Activated T-cell treated with anti-CD3 and anti-CD28 coated beads, Interleukin-2, amount 50 U/mL, for 1 hour (primary cell): ENCODE results near the gene ITGA1.

Experiments used
- DNase-seq: peaks from one replicate; pipeline ENCODE4 v3.0.0-alpha.2; 2020

ITGA1 gene

GRCh38 chr5:52773342-52773741 lies 14.4 kb upstream of the ITGA1 start:
- DNase-seq = no peak

DNA sequence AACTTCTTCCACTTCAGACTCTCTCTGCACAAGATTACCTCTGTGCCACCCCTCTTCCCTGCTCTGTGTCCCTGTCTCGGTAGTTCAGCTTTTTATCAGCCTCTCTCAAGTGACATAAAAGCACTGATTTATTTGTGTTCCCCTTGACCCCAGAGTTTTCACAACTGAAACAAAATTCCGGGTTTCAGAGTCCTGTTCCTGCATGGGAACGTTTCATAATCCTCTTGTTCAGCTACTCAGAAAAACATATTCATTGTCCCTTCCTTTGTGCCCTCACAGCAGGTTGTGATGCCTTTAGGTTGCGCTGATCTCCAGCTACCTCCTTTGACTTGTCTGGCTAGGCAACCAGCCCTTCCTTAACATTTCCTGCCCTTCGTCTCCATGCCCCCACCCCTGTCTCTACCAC lies 13.7 kb upstream of the ITGA1 start:
- no peak for DNase-seq

GRCh38 chr5:52776116-52776515 lies 11.6 kb upstream of the ITGA1 start:
- peak; percentile 24 for DNase-seq

DNA sequence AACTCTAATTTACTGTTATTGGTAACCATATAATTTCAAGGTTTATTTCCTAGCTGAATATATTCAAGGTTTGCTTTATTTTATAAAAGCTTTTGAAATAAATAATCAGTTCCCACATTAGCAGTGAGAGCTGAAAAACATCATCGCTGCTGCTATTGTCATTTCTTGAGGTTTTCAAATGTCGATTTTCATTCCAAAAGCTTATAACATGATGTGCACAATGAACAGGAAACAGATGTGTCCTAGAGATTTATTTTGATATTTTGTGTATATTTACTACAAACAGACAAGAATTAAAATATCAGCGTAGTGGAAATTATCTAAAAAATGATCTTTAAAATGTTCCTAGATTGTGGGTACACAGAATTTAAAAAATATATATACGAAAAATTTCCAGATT lies 10.5 kb upstream of the ITGA1 start:
- DNase-seq = no peak

GRCh38 chr5:52778781-52779180 lies 8.9 kb upstream of the ITGA1 start:
- DNase-seq = no peak

- no peak for DNase-seq
Observed at GRCh38 chr5:52779213-52779612, 8.5 kb upstream of the ITGA1 start.

- DNase-seq = no peak
Observed at GRCh38 chr5:52783226-52783959, 4.3 kb upstream of the ITGA1 start.

DNA sequence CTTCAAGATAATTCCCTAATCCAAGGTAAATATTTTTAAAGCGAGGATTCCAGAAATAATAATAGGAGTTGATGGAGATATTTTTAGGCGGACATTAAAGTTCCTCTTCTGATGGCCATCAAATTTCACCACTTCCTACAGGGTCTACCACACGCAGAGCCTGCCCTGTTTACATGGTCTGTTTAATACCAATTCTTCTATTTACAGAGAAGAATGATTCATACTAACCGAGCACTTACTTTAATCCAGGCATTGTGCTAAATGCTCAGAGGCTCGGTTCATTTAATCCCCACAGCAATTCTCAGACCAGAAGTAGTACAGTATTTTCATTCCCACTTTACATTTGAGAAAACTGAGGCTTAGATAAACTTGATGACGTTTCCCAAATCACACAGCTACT lies 3.0 kb upstream of the ITGA1 start:
- no peak for DNase-seq

- DNase-seq = no peak
Observed at GRCh38 chr5:52786391-52786790, 1.3 kb upstream of the ITGA1 start.

- peak; percentile 43 for DNase-seq
Observed at GRCh38 chr5:52786949-52787599, 642 bp upstream of the ITGA1 start.

DNA sequence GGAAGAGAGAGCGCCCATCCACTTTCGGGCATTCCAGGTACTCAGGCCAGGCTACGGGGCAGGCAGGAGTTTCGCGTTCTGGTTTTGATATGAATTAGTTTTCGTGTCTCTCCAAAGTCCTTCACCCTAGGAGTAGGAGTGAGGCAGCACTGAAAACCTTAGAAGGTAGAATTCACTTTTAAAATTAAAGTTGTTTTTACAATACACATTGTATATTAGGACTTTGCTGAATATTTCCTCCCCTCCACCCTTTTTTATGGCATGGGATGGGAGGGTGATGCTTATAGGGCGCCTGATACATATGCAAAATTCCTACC lies 747 bp downstream of the ITGA1 start:
- no peak for DNase-seq

DNA sequence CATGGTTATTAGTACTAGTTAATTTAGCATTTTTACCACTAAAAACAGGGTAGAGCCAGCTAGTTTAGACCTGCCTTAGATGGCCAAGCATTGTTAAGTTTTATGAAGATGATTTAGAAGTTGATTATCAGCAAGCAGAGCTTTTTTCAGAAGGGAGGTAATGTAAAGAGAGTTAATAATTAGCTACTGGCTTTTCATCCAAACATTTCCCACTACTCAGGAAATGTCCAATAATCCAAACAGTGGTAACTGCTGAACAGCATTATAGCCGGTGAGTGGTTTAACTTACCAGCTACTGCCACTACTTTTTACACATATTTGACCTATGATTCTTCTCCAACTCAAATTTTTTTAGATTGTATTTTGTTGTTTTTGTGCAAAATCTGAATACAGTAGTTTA lies 1.7 kb downstream of the ITGA1 start:
- DNase-seq = no peak

DNA sequence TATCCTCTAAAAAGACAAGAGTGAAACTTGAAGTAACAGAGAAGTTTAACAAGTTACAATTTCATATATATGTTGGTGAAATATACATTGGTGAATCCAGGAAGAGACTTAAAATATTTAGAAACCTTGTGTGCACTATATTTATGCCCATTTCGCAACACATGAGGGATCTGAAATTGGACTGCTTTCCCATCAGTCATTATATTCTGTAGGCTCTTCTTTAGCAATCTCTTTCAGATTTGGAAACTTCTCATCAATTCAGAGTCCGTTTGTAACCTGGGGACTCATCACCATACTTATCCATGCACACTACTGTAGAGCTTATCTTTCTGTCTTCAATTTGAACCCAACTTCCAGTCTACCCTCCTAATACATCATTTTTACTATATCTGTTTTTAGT lies 2.1 kb downstream of the ITGA1 start:
- DNase-seq = no peak

GRCh38 chr5:52791366-52791765 lies 3.6 kb downstream of the ITGA1 start:
- no peak for DNase-seq

DNA sequence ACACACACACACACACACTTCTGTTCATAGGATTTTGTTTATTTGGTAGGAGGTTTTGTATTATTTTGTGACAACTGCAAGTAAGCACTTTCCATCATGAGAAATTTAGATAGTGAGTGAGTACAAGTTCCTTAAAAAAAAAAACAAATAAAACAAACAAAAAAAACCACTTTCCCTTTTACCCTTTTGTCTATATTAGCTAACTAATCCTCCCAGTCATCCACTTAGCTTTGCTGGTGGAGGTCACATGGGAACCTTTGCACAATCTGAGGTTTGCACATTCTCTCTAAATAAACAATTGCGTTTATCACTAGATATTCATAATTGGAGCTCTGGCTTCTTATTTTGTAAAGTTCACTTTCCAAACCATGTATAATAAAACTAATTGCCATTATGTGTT lies 6.8 kb downstream of the ITGA1 start:
- DNase-seq = no peak

DNA sequence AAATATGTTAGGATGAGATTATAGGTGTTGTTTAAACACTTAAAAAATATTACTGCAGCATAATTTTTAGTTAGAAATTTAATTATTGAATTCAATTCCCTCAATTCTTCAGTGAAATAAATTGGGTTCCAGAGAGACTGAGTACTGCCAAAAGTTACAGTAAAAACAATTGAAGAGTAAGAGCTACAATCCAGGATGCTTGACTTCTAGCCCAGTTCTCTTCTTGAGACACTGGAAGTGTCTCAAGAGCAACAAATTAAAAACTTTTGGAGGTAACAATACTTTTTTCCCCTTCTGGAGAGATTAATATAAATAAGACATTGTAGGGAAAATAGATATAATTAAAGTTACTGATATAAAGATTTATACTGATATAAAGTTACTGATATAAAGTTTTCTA lies 8.3 kb downstream of the ITGA1 start:
- DNase-seq = no peak

GRCh38 chr5:52796516-52797103 lies 8.9 kb downstream of the ITGA1 start:
- no peak for DNase-seq

GRCh38 chr5:52798938-52799337 lies 11.2 kb downstream of the ITGA1 start:
- DNase-seq = no peak

DNA sequence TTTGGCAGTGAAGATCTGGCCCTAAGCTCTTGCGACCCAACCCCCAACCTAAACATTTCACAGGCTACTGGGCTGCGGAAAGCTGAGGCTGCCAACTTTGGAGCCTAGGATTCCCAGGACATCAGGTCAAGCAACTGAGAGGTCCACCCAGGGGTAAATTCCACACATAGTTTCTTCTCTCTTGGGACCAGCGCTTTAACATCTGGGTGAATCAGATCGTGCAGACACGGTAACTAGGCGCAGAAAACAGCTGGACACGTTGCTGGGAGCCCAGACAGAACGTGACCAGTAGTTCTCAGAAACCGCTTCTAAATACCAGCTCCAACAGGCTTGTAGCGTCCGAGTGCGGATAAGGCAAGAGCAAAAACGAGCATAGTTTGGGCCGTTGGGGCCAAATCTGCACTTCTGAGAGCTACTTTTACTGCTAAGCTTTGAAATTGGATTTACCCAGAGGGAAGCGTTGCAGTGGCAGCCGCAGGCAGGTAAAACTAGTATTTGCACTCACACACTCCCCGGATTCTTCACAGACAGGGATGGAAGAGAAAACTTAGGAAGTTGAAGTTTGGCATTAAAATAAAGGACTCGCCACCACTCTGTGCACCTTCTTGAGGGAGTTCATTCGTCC lies 11.8 kb downstream of the ITGA1 start:
- no peak for DNase-seq

- DNase-seq = peak; percentile 96
Observed at GRCh38 chr5:52799983-52800393, 12.3 kb downstream of the ITGA1 start.

GRCh38 chr5:52800394-52801213 lies 12.9 kb downstream of the ITGA1 start:
- peak; percentile 54 for DNase-seq

GRCh38 chr5:52801329-52801728 lies 13.6 kb downstream of the ITGA1 start:
- no peak for DNase-seq

DNA sequence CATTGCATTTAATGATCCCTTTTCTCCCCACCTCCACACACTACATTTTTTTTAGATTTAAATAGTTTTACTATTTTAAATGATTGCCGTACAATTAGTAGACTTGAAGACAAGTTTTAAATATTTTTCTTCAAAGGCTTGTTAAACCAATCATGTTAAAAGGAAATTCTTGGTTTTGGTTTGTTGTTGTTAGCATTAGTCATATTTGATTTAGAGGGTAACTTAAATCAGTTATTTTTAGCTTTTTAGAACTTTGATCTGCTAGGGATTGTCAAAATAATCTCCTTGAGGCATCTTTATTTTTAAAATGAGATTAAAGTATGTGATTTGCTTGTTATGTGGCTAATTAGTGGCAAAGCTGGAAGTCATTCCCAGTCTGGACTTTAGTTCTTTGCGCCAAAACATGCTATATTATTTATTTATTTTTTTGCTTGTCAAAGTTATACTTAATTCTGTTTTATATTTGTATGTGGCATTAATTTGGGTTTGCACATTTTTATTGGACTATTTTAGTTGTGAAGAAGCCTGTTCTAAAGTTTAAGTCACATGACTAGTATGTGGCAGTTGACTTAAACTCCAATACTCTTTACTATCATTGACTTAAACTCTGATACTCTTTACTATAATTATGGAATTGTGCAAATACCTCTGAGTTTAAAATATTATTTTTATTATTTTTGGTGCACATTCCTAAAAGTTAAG lies 14.7 kb downstream of the ITGA1 start:
- no peak for DNase-seq
